A549 (cell line): ENCODE data around the gene C1orf50. TPM values are rescaled to one million over a fixed set of nuclear protein-coding genes. Genes with fewer than 3 reads are reported as not detected.
A peak's percentile ranks its signal among the peaks of the same experiment; 100 is the strongest.

Source experiments
- ATAC-seq, 2 experiments: fragments of 200-7000 bp in 1 of 2; fragments of >200 bp in 1 of 2; cut with Nextera tagmentation in 1 of 2; cut with Tn5 transposase in 1 of 2; 3 replicates each; pipeline versions ENCODE4 v1.8.0 to v1.9.1; 2018 to 2020; ENCODE audit warnings: mild to moderate bottlenecking in 1 of 2, moderate library complexity in 1 of 2
- CTCF ChIA-PET: fragments of 300-600 bp; sonication (Branson Sonifier 250); formaldehyde crosslinking; extraction: SDS; loops from one replicate; lab custom pipeline; 2021; ENCODE audit warnings: antibody characterized with exemption, inconsistent platforms; lab: Yijun Ruan, JAX
- POLR2A ChIA-PET: fragments of 350-600 bp; formaldehyde crosslinking; extraction: SDS; loops from one replicate; lab custom pipeline; 2021; ENCODE audit warnings: antibody characterized with exemption, inconsistent platforms; lab: Yijun Ruan, JAX
- DNase-seq, 2 experiments: peaks; one replicate each; pipeline versions ENCODE4 v3.0.0 to v3.0.0-alpha.2; 2011 to 2016; ENCODE audit warnings: low read depth in 1 of 2, low spot score in 1 of 2
- FAIRE-seq: peaks from 2 replicates; lab custom pipeline; 2011; peaks lifted over from hg19 to GRCh38; lab: Jason Lieb, UNC
- H3K27ac ChIP-seq, 2 experiments: fragments of >200 bp; sonication (Bioruptor Twin); formaldehyde crosslinking; 3 replicates each; pipeline ENCODE4 v1.5.1; 2016 to 2017
- H3K4me1 ChIP-seq: fragments of >200 bp; sonication (Bioruptor Twin); formaldehyde crosslinking; 3 replicates; pipeline ENCODE4 v1.6.1; 2016
- H3K4me2 ChIP-seq: fragments of >200 bp; sonication (Bioruptor Twin); formaldehyde crosslinking; 3 replicates; pipeline ENCODE4 v1.6.1; 2016
- H3K4me3 ChIP-seq: fragments of >200 bp; sonication (Bioruptor Twin); formaldehyde crosslinking; 3 replicates; pipeline ENCODE4 v1.5.1; 2016
- H3K9me3 ChIP-seq: fragments of >200 bp; sonication (Bioruptor Twin); formaldehyde crosslinking; 3 replicates; pipeline ENCODE4 v1.6.1; 2016
- CHD2 ChIP-seq: fragments of 150-350 bp; IDR thresholded peaks from 2 replicates; pipeline ENCODE4 v1.6.1; 2014; ENCODE audit warnings: low read length; ENCODE audit not compliant: partially characterized antibody
- EP300 ChIP-seq, 2 experiments: fragments of >200 bp; sonication (Bioruptor Twin); formaldehyde crosslinking; IDR thresholded peaks; 2 replicates in 1 of 2; 3 replicates in 1 of 2; pipeline ENCODE4 v1.6.1; 2016 to 2017
- ESRRA ChIP-seq: fragments of 150-350 bp; IDR thresholded peaks from 2 replicates; pipeline ENCODE4 v1.6.1; 2014; ENCODE audit warnings: mild to moderate bottlenecking, low read length, borderline replicate concordance
- FOSB ChIP-seq: fragments of 250-450 bp; sonication (Bioruptor Pico); IDR thresholded peaks from 2 replicates; pipeline ENCODE4 v1.5.0; 2020; ENCODE audit warnings: mild to moderate bottlenecking, moderate library complexity
- FOXS1 ChIP-seq: fragments of 250-450 bp; sonication (Bioruptor Pico); IDR thresholded peaks from 2 replicates; pipeline ENCODE4 v1.5.0; 2020; ENCODE audit warnings: mild to moderate bottlenecking, moderate library complexity
- GATA3 ChIP-seq: IDR thresholded peaks from 2 replicates; pipeline ENCODE4 v1.6.1; 2012; ENCODE audit warnings: borderline replicate concordance
- HEYL ChIP-seq: fragments of 250-450 bp; sonication (Bioruptor Pico); IDR thresholded peaks from 2 replicates; pipeline ENCODE4 v1.8.0; 2021; ENCODE audit warnings: mild to moderate bottlenecking, moderate library complexity
- JUN ChIP-seq, 2 experiments: fragments of >200 bp; sonication (Bioruptor Twin); formaldehyde crosslinking; IDR thresholded peaks; 2 replicates in 1 of 2; 3 replicates in 1 of 2; pipeline ENCODE4 v1.6.1; 2016 to 2017
- KDM1A ChIP-seq: fragments of 200-600 bp; sonication (generic); IDR thresholded peaks from 2 replicates; pipeline ENCODE4 v1.6.1; 2016; ENCODE audit warnings: low read depth, mild to moderate bottlenecking
- KDM5A ChIP-seq: fragments of 200-600 bp; sonication (generic); IDR thresholded peaks from 2 replicates; pipeline ENCODE4 v1.6.1; 2016; ENCODE audit warnings: antibody characterized with exemption, mild to moderate bottlenecking
- MAFK ChIP-seq: fragments of 450-650 bp; IDR thresholded peaks from 2 replicates; pipeline ENCODE4 v1.6.1; 2014; ENCODE audit not compliant: partially characterized antibody
- MYC ChIP-seq: IDR thresholded peaks from 2 replicates; pipeline ENCODE4 v1.6.1; 2012; ENCODE audit warnings: mild to moderate bottlenecking, inconsistent platforms, low read length, improper control_type of control experiment, borderline replicate concordance
- NPAS2 ChIP-seq: fragments of 250-450 bp; sonication (Bioruptor Pico); IDR thresholded peaks from 2 replicates; pipeline ENCODE4 v1.8.0; 2022; ENCODE audit warnings: mild to moderate bottlenecking, moderate library complexity, borderline replicate concordance
- NR3C1 ChIP-seq: fragments of >200 bp; sonication (Bioruptor Twin); formaldehyde crosslinking; IDR thresholded peaks from 3 replicates; pipeline ENCODE4 v1.6.1; 2017
- RAD21 ChIP-seq, 2 experiments: fragments of >200 bp in 1 of 2; sonication (Bioruptor Twin) in 1 of 2; formaldehyde crosslinking in 1 of 2; IDR thresholded peaks in 1 of 2; conservative IDR thresholded peaks in 1 of 2; 2 replicates in 1 of 2; 3 replicates in 1 of 2; pipeline ENCODE4 v1.6.1; 2012 to 2018; ENCODE audit warnings: inconsistent platforms in 1 of 2
- RARB ChIP-seq: fragments of 250-450 bp; sonication (Bioruptor Pico); IDR thresholded peaks from 2 replicates; pipeline ENCODE4 v1.8.0; 2021; ENCODE audit warnings: mild to moderate bottlenecking, moderate library complexity
- RFX5 ChIP-seq: fragments of 450-650 bp; IDR thresholded peaks from 2 replicates; pipeline ENCODE4 v1.7.1; 2014; ENCODE audit warnings: antibody characterized with exemption, mild to moderate bottlenecking, moderate library complexity
- SMC3 ChIP-seq: fragments of >200 bp; sonication (Bioruptor Twin); formaldehyde crosslinking; IDR thresholded peaks from 3 replicates; pipeline ENCODE4 v1.6.1; 2018; ENCODE audit warnings: inconsistent platforms
- SREBF2 ChIP-seq: fragments of 450-650 bp; IDR thresholded peaks from 2 replicates; pipeline ENCODE4 v1.6.1; 2014; ENCODE audit warnings: mild to moderate bottlenecking, moderate library complexity
- TP53 ChIP-seq: fragments of 250-450 bp; sonication (Bioruptor Pico); IDR thresholded peaks from 2 replicates; pipeline ENCODE4 v1.5.0; 2021; ENCODE audit warnings: mild to moderate bottlenecking, moderate library complexity
- ZC3H11A ChIP-seq: fragments of 450-650 bp; IDR thresholded peaks from 2 replicates; pipeline ENCODE4 v1.6.1; 2014; ENCODE audit warnings: antibody characterized with exemption, mild to moderate bottlenecking
- WGBS: methylation state at CpG from one replicate; pipeline ENCODE4 v1.1.6; 2017; ENCODE audit errors: missing lambda C conversion rate; 5-methylcytosine and 5-hydroxymethylcytosine counted together
- polyA plus RNA-seq, 4 experiments: library from polyadenylated mRNA; depleted of rRNA in 3 of 4; stranded (reverse); fragments of >200 nt; fragmentation: RNase III in 1 of 4; extraction: RNeasy Plus Mini Kit Qiagen cat#74134 plus additional on column Dnase treatment in 1 of 4; gene quantifications; 2 replicates in 3 of 4; 3 replicates in 1 of 4; pipeline ENCODE4 v1.2.3, GENCODE V29; 2011 to 2017
- TF ChIP-seq, protein P1 (sequence below): fragments of 250-450 bp; sonication (Bioruptor Pico); IDR thresholded peaks from 2 replicates; pipeline ENCODE4 v1.5.0; 2021; ENCODE audit warnings: mild to moderate bottlenecking, moderate library complexity, borderline replicate concordance
- TF ChIP-seq, protein P2 (sequence below): fragments of 150-350 bp; IDR thresholded peaks from 2 replicates; pipeline ENCODE4 v1.6.1; 2014; ENCODE audit warnings: low read depth, mild to moderate bottlenecking, low read length
- TF ChIP-seq, protein P3 (sequence below): fragments of >200 bp; sonication (Bioruptor Twin); formaldehyde crosslinking; IDR thresholded peaks from 3 replicates; pipeline ENCODE4 v1.6.1; 2016
- TF ChIP-seq, protein P4 (sequence below): fragments of 450-650 bp; IDR thresholded peaks from 2 replicates; pipeline ENCODE4 v1.6.1; 2014; ENCODE audit warnings: antibody characterized with exemption
- TF ChIP-seq, protein P5 (sequence below): fragments of >200 bp; sonication (Bioruptor Twin); formaldehyde crosslinking; IDR thresholded peaks from 3 replicates; pipeline ENCODE4 v1.5.1; 2016

Gene C1orf50
- polyA plus RNA-seq, 2 of the 4 experiments (the other 2 are of a cell fraction): 1.9 to 2.6 TPM

DNA sequence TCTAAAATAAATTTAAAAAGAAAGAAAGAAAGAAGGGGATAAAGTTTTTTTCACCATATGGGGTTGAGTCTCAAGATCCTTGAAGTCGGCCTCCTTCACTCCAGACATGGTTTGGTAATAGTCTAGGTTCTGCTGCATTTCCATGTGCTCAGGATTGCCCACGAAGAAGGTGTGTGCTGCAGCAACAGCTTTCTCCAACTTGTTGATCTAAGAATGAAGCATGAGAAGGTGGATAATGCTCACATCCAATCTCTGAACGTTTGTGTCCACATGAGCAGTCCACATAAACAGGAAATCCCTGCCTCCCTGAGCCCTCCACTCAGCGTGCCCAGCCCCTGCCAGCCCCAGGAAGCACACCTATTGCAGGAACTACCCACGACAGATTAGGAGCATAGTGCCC lies 4.8 kb upstream of the C1orf50 start:
- POLR2A ChIA-PET: no interaction called here
- no peak for ATAC-seq
- 81% methylated on average over 5 of the region's 5 CpGs for WGBS
- CTCF ChIA-PET: interaction anchor here (0.8 to 2.0 kb wide), 2 partner anchors 10 to 184 kb away, joined by 3 to 5 read pairs; no protein-coding TSS in a partner anchor
- H3K27ac ChIP-seq: no peak overlapping the region
- H3K4me3 ChIP-seq: no peak overlapping the region
- TF ChIP-seq CHD2: no peak
- TF ChIP-seq ZC3H11A: no peak
- no peak for TF ChIP-seq TP53
- no peak for TF ChIP-seq MAFK
- TF ChIP-seq MYC: no peak
- no peak for TF ChIP-seq GATA3
- no peak for TF ChIP-seq NR3C1
- no peak for TF ChIP-seq RAD21 (conservative IDR thresholded peaks at IDR 0.05 in 1 of 2, IDR thresholded peaks at IDR 0.05 in 1 of 2)
- TF ChIP-seq EP300 (IDR thresholded peaks at IDR 0.05): no peak
- TF ChIP-seq, protein P1, sequence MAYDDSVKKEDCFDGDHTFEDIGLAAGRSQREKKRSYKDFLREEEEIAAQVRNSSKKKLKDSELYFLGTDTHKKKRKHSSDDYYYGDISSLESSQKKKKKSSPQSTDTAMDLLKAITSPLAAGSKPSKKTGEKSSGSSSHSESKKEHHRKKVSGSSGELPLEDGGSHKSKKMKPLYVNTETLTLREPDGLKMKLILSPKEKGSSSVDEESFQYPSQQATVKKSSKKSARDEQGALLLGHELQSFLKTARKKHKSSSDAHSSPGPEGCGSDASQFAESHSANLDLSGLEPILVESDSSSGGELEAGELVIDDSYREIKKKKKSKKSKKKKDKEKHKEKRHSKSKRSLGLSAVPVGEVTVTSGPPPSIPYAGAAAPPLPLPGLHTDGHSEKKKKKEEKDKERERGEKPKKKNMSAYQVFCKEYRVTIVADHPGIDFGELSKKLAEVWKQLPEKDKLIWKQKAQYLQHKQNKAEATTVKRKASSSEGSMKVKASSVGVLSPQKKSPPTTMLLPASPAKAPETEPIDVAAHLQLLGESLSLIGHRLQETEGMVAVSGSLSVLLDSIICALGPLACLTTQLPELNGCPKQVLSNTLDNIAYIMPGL (CRISPR knock-in tag): no peak
- TF ChIP-seq, protein P2, sequence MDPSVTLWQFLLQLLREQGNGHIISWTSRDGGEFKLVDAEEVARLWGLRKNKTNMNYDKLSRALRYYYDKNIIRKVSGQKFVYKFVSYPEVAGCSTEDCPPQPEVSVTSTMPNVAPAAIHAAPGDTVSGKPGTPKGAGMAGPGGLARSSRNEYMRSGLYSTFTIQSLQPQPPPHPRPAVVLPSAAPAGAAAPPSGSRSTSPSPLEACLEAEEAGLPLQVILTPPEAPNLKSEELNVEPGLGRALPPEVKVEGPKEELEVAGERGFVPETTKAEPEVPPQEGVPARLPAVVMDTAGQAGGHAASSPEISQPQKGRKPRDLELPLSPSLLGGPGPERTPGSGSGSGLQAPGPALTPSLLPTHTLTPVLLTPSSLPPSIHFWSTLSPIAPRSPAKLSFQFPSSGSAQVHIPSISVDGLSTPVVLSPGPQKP: no peak
- TF ChIP-seq JUN (IDR thresholded peaks at IDR 0.05): no peak
- TF ChIP-seq, protein P3, sequence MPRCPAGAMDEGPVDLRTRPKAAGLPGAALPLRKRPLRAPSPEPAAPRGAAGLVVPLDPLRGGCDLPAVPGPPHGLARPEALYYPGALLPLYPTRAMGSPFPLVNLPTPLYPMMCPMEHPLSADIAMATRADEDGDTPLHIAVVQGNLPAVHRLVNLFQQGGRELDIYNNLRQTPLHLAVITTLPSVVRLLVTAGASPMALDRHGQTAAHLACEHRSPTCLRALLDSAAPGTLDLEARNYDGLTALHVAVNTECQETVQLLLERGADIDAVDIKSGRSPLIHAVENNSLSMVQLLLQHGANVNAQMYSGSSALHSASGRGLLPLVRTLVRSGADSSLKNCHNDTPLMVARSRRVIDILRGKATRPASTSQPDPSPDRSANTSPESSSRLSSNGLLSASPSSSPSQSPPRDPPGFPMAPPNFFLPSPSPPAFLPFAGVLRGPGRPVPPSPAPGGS: no peak
- no peak for TF ChIP-seq SMC3
- TF ChIP-seq RARB (CRISPR knock-in tag): no peak
- TF ChIP-seq SREBF2: no peak
- no peak for TF ChIP-seq KDM5A
- no peak overlapping the region for H3K4me2 ChIP-seq
- peaks cover 13% of the 10 kb centered on the region; the same call in 2 of the 3 replicates for H3K4me1 ChIP-seq
- no peak for FAIRE-seq
- H3K9me3 ChIP-seq: no peaks in the 10 kb centered on the region
- no peak for DNase-seq

DNA sequence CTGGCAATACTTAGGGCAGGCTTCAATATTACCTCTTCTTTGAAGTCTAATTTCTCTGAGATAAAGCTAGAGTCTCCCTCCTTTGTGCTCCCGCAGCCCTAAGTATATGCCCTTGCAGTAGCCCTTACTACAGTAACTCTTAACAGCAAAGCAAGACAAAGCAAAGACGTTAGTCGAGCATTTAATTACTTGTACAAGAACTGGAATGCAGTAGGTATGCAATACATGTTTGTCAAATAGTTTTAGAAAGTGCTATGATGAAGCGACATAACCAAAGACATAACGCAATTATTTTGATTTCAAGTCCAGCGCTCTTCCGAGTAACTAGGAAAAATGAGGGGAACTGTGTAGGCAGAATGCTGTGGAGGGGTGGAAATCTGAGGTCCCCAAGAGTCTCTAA lies 1.8 kb upstream of the C1orf50 start:
- ATAC-seq (no peak), FAIRE-seq (no peak), DNase-seq (no peak)
- WGBS: 40% methylated on average over 7 of the region's 7 CpGs
- Histone ChIP-seq H3K4me2 (peak overlapping the region; percentile 82), H3K4me3 (peak overlapping the region; percentile 95), H3K9me3 (no peaks in the 10 kb centered on the region), H3K27ac (peak overlapping the region; percentile 81 to 94; a peak in 5 of 6 replicates), H3K4me1 (peaks cover 16% of the 10 kb centered on the region; the same call in 2 of the 3 replicates)
- CTCF ChIA-PET: interaction anchor here (0.7 to 2.0 kb wide), 3 partner anchors 8 to 1054 kb away, joined by 3 to 15 read pairs (median 7); no protein-coding TSS in a partner anchor
- TF ChIP-seq ESRRA: no peak
- TF ChIP-seq, protein P1 (CRISPR knock-in tag): no peak
- no peak for TF ChIP-seq RFX5
- TF ChIP-seq HEYL (CRISPR knock-in tag): no peak
- no peak for TF ChIP-seq NPAS2 (CRISPR knock-in tag)
- TF ChIP-seq KDM5A: no peak
- TF ChIP-seq, protein P4, sequence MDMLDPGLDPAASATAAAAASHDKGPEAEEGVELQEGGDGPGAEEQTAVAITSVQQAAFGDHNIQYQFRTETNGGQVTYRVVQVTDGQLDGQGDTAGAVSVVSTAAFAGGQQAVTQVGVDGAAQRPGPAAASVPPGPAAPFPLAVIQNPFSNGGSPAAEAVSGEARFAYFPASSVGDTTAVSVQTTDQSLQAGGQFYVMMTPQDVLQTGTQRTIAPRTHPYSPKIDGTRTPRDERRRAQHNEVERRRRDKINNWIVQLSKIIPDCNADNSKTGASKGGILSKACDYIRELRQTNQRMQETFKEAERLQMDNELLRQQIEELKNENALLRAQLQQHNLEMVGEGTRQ: no peak
- no peak for TF ChIP-seq FOXS1 (CRISPR knock-in tag)
- TF ChIP-seq, protein P5, sequence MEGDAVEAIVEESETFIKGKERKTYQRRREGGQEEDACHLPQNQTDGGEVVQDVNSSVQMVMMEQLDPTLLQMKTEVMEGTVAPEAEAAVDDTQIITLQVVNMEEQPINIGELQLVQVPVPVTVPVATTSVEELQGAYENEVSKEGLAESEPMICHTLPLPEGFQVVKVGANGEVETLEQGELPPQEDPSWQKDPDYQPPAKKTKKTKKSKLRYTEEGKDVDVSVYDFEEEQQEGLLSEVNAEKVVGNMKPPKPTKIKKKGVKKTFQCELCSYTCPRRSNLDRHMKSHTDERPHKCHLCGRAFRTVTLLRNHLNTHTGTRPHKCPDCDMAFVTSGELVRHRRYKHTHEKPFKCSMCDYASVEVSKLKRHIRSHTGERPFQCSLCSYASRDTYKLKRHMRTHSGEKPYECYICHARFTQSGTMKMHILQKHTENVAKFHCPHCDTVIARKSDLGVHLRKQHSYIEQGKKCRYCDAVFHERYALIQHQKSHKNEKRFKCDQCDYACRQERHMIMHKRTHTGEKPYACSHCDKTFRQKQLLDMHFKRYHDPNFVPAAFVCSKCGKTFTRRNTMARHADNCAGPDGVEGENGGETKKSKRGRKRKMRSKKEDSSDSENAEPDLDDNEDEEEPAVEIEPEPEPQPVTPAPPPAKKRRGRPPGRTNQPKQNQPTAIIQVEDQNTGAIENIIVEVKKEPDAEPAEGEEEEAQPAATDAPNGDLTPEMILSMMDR: no peak
- TF ChIP-seq FOSB (CRISPR knock-in tag): no peak
- no peak for TF ChIP-seq RAD21 (conservative IDR thresholded peaks at IDR 0.05 in 1 of 2, IDR thresholded peaks at IDR 0.05 in 1 of 2)
- TF ChIP-seq KDM1A: no peak
- POLR2A ChIA-PET: interaction anchor here (2.0 to 2.4 kb wide), 2 partner anchors 52 to 83 kb away, joined by 11 to 15 read pairs; partner anchors contain the start of genes ERMAP, SVBP and YBX1
